Activated T-helper 2 cell treated with anti-CD3 and anti-CD28 coated beads, Interferon-gamma antibody, Interleukin-2, Interleukin-4, amounts not matched to agents 10 μg/mL and 5 μg/mL and 100 μg/mL, durations not matched to agents 14 hours and 24 hours and 36 hours (primary cell): ENCODE measurements around the gene KIF3B. TPM values are rescaled to one million over a fixed set of nuclear protein-coding genes. Genes with fewer than 3 reads are reported as not detected.
A peak's percentile ranks its signal among the peaks of the same experiment; 100 is the strongest.
"Not testable (repeated sequence)": the region's sequence is repeated elsewhere in the genome, so short reads cannot be mapped to it uniquely, and the experiment has no call there.

Experiments used
- DNase-seq: peaks from one replicate; pipeline ENCODE4 v3.0.0; 2021; ENCODE audit warnings: low spot score
- H3K27ac Mint-ChIP-seq: one replicate; pipeline ENCODE4 v1.8.0; 2021; ENCODE audit warnings: mixed read lengths
- H3K27me3 Mint-ChIP-seq: one replicate; pipeline ENCODE4 v1.8.0; 2021; ENCODE audit warnings: low read depth, mixed read lengths
- H3K36me3 Mint-ChIP-seq: one replicate; pipeline ENCODE4 v1.8.0; 2021; ENCODE audit warnings: low read depth, mixed read lengths
- H3K4me1 Mint-ChIP-seq: one replicate; pipeline ENCODE4 v1.8.0; 2021; ENCODE audit warnings: low read depth, mixed read lengths
- H3K4me3 Mint-ChIP-seq: one replicate; pipeline ENCODE4 v1.8.0; 2021; ENCODE audit warnings: low read depth, mild to moderate bottlenecking, moderate library complexity, mixed read lengths
- H3K9me3 Mint-ChIP-seq: one replicate; pipeline ENCODE4 v1.8.0; 2021; ENCODE audit warnings: mixed read lengths
- intact Hi-C: fragments of 100-400 bp; cut with micrococcal nuclease; formaldehyde crosslinking; loops from one replicate; pipeline ENCODE4 v1.15.1; 2023
- total RNA-seq: library from RNA; stranded (reverse); gene quantifications from 2 replicates; pipeline ENCODE4 v1.2.3, GENCODE V29; 2022

Gene KIF3B
- total RNA-seq, 1 donor from 2014 or later = 42.2 TPM

DNA sequence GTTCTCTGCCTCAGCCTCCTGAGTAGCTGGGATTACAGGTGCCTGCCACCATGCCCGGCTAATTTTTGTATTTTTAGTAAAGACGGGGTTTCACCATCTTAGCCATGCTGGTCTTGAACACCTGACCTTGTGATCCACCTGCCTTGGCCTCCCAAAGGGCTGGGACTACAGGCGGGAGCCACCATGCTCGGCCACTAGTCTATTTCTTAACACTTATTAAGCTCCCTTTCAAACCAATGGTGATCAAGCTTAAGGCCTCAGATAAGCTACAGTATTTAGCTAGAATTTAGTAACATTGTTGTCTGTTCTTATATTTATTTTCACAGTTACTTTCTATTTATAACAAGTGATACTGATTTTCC lies 11.8 kb downstream of the KIF3B start:
- peaks cover 51% of the 10 kb centered on the region for H3K4me1 Mint-ChIP-seq
- H3K36me3 Mint-ChIP-seq = peaks cover 47% of the 10 kb centered on the region
- intact Hi-C loops, H3K27me3 Mint-ChIP-seq, DNase-seq, H3K4me3 Mint-ChIP-seq, H3K9me3 Mint-ChIP-seq: not testable (repeated sequence)
- peak overlapping the region; percentile 44 for H3K27ac Mint-ChIP-seq

DNA sequence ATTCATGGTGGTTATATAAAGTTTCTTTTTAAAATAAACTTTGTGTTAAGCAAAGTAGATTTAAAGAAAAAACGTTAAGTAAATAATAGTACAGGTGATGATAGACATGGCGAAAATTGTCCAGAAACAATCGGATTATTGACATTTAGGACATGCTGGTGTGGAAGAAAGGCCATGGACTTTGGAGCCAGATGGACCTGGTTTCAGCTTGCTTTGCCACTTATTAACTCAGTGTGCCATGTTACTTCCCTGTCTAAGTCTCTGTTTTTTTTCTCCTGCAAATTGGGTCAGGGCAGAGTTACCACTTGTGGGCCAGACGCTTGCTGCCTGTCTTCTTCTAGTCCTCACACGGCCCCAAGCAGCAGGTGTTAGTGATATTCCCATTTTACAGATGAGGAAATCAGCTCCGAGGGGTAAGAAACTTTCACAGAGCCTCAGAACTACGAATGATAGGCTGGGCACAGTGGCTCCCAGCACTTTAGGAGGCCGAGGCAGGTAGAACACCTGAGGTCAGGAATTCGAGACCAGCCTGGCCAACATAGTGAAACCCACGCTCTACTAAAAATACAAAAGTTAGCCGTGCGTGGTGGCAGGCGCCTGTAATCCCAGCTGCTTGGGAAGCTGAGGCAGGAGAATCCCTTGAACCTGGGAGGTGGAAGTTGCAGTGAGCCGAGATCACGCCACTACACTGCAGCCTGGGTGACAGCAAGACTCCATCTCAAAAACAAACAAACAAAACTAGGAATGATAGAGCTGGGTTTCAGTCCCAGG lies 12.4 kb downstream of the KIF3B start:
- DNase-seq = no peak
- no peaks in the 10 kb centered on the region for H3K27me3 Mint-ChIP-seq
- peak overlapping the region; percentile 42 for H3K27ac Mint-ChIP-seq
- no peak overlapping the region for H3K4me3 Mint-ChIP-seq
- peaks cover 51% of the 10 kb centered on the region for H3K4me1 Mint-ChIP-seq
- peaks cover 41% of the 10 kb centered on the region for H3K36me3 Mint-ChIP-seq
- H3K9me3 Mint-ChIP-seq = no peaks in the 10 kb centered on the region
- intact Hi-C loops = no loop called here

DNA sequence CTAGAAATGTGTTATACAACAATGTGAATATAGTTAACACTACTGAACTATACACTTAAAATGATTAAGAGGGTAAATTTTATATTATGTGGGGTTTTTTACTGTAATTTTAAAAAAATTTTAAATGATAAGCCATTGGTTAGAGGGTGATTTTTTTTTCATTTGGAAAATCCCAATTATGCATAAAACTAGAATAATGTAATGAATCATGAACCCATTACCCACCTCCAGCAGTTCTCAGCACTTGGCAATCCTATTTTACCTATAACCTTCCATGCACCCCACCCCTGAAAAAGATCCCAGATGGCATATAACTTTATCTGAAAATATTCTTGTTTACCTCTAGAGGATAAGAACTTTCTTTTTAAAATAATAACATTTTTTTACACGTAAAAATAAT lies 13.7 kb downstream of the KIF3B start:
- H3K27me3 Mint-ChIP-seq = no peaks in the 10 kb centered on the region
- H3K9me3 Mint-ChIP-seq = no peaks in the 10 kb centered on the region
- peak overlapping the region; percentile 77 for H3K27ac Mint-ChIP-seq
- peaks cover 38% of the 10 kb centered on the region for H3K36me3 Mint-ChIP-seq
- no peak overlapping the region for H3K4me3 Mint-ChIP-seq
- intact Hi-C loops = no loop called here
- peaks cover 40% of the 10 kb centered on the region for H3K4me1 Mint-ChIP-seq
- DNase-seq = no peak

DNA sequence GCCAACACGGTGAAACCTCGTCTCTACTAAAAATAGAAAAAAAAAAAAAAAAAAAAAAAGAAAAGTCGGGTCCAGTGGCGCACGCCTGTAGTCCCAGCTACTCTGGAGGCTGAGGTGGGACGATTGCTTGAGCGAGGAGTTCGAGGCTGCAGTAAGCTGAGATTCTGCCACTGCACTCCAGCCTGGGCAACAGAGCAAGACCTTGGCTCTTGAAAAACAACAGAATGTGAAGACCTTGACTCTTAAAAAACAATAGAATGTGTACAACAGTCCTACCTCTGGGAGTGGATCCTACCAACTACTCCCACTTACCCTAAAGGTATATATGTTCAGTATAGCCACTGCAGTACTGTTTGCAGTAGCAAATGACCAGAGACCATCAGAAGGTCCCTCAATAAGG lies 15.1 kb downstream of the KIF3B start:
- H3K27me3 Mint-ChIP-seq = no peaks in the 10 kb centered on the region
- no peak for DNase-seq
- no peak overlapping the region for H3K27ac Mint-ChIP-seq
- peaks cover 38% of the 10 kb centered on the region for H3K36me3 Mint-ChIP-seq
- no peaks in the 10 kb centered on the region for H3K9me3 Mint-ChIP-seq
- no peak overlapping the region for H3K4me3 Mint-ChIP-seq
- intact Hi-C loops = no loop called here
- H3K4me1 Mint-ChIP-seq = peaks cover 38% of the 10 kb centered on the region

DNA sequence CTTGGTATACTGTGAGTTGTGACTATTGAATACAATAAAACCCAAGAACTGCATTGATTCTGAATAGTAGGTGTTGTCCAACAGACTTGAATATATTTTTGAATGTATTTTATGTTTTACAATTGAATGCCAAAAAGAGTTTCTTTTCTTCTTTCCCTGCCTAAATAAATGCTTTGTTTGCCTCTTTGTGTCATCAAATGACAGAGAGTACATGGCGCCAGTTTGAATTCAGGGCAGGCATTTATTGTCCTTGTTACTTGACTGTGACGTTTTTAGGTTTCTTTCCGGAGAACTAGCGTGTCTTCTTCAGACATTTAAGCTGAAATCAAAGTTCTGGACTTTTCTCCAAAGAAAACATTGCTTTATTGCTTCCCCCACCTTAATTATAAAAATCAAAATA lies 16.6 kb downstream of the KIF3B start:
- Mint-ChIP-seq H3K36me3 (peaks cover 29% of the 10 kb centered on the region), H3K4me3 (no peak overlapping the region), H3K4me1 (peaks cover 41% of the 10 kb centered on the region), H3K9me3 (no peaks in the 10 kb centered on the region), H3K27me3 (no peaks in the 10 kb centered on the region), H3K27ac (no peak overlapping the region)
- intact Hi-C loops = no loop called here
- no peak for DNase-seq

DNA sequence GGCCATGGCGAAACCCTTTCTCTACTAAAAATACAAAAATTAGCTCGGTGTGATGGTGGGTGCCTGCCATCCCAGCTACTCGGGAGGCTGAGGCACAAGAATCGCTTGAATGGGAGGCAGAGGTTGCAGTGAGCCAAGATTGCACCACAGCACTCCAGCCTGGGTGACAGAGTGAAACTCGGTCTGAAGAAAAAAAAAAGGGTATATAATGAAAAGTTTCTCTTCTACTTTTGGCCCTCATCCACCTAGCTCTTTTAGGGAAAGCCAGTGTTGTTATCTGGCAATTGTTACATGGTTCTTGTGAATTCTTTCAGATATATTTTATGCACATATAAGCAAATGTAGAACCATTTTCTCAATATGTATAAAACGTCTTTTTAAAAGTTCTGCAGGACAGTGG lies 19.0 kb downstream of the KIF3B start:
- no peaks in the 10 kb centered on the region for H3K27me3 Mint-ChIP-seq
- peaks cover 9% of the 10 kb centered on the region for H3K36me3 Mint-ChIP-seq
- H3K9me3 Mint-ChIP-seq = no peaks in the 10 kb centered on the region
- no peak overlapping the region for H3K27ac Mint-ChIP-seq
- no peak for DNase-seq
- peaks cover 35% of the 10 kb centered on the region for H3K4me1 Mint-ChIP-seq
- no peak overlapping the region for H3K4me3 Mint-ChIP-seq
- intact Hi-C loops = no loop called here

DNA sequence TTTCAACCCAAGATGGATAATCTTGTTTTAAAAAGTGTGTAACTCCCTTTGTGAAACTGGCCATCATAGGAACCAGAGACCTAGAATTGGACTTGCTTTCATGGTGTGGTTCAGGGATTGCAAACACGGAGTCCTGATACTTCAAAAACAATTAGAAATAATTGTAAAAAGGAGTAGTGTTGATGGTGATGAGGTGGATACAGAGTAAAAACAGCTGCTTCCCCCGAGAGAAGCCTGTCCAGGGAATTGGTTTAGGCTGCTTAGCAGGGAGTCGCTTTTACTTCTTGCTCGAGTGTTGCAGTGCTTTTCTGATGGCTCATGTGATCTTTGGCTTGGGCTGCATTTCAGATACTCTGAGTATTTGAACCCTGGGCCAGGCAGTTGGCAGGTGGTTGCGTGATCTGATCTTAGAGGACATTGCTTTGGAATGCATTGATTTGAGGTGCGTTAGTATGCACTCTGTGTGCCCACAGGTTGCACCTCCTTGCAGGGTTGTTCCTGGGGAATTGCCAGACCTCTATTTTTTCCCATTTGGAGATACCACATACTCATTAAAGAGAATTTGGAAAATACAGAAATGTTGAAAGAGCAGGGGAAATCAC lies 19.5 kb downstream of the KIF3B start:
- H3K4me3 Mint-ChIP-seq = no peak overlapping the region
- peak overlapping the region; percentile 26 for H3K27ac Mint-ChIP-seq
- no peaks in the 10 kb centered on the region for H3K27me3 Mint-ChIP-seq
- no peaks in the 10 kb centered on the region for H3K9me3 Mint-ChIP-seq
- no peak for DNase-seq
- intact Hi-C loops = no loop called here
- peaks cover 40% of the 10 kb centered on the region for H3K4me1 Mint-ChIP-seq
- peaks cover 14% of the 10 kb centered on the region for H3K36me3 Mint-ChIP-seq

DNA sequence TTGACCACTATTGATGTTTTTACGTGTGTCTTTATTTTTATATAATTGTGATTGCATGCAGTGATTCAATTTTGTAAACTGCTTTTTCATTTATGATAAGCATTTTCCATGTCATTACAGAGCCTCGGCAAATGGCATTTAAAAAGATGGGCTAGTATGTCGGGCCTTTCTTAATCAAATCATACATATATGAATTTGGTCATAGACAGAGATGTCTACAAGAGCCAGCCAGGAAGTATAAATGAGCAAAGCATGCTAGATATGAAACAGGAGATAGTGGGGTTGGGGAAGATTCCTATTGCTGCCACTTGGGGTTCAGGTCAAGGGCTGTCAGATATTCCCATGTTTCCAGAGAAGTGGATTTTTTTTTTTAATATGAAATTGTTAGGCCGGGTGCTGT lies 20.0 kb downstream of the KIF3B start:
- Mint-ChIP-seq H3K27me3 (no peaks in the 10 kb centered on the region), H3K4me1 (peaks cover 46% of the 10 kb centered on the region), H3K36me3 (peaks cover 16% of the 10 kb centered on the region), H3K9me3 (no peaks in the 10 kb centered on the region), H3K27ac (no peak overlapping the region), H3K4me3 (no peak overlapping the region)
- DNase-seq = no peak
- intact Hi-C loops = no loop called here

DNA sequence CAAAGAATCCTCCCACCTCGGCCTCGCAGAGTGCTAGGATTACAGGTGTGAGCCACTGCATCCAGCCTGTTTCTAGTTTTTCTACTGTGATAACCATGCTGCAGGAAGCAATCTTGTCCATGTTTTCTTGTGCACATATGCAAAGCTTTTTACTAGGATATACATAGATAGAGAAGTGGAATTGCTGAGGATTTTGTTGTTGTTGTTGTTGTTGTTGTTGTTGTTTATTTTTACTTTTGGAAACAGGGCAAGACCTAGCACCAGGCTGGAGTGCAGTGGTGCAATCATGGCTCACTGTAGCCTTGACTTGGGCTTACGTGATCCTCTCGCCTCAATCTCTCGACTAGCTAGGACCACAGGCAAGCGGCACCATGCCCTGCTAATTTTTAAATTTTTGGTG lies 23.2 kb downstream of the KIF3B start:
- Mint-ChIP-seq H3K36me3 (peaks cover 22% of the 10 kb centered on the region), H3K4me1 (peaks cover 47% of the 10 kb centered on the region), H3K27ac (peak overlapping the region; percentile 38), H3K9me3 (no peaks in the 10 kb centered on the region), H3K27me3 (no peaks in the 10 kb centered on the region), H3K4me3 (no peak overlapping the region)
- DNase-seq = no peak
- intact Hi-C loops = loop anchor here (5.0 kb wide), 1 partner anchor 98 kb away; no protein-coding TSS in a partner anchor

DNA sequence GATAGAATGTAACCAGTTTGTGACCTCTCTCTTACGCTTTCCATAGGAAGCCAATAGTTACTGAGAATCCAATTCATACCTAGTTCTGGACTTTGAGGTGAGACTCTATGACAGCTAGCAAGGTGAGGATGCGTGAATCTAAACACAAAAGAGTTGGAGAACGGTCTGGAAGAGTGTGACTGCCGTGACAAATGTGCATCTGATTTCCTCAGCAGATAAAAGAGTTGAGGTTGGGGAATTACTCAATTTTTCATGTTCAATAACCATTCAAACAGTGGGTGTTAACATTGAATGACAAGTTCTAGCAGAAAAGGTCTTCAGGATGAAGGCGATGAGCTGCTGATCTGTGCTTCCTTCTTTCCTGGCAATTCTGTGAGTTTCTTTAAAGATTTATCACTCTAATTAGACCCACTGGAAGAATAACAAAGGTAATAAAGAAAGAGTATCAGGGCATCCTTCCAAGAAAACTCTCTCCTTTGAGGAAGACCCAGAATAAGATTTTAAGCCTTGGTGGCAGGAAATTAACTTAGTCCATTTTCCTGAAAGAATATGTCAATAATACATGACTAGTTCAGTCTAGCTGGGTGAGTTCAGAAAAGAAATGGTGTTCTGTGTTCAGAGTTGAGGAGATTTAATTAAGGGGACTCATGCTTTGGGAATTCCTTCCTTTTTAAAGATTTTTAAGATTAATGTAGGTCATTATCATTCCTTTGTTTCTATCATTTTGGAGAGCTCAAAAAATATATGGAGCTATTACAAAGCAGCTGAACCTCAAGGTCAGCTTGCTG lies 24.5 kb downstream of the KIF3B start:
- H3K27ac Mint-ChIP-seq = peak overlapping the region; percentile 76
- peak overlapping the region; percentile 47 for H3K4me3 Mint-ChIP-seq
- intact Hi-C loops = loop anchor here (2.0 to 5.0 kb wide), 2 partner anchors 17 to 100 kb away; no protein-coding TSS in a partner anchor
- peaks cover 43% of the 10 kb centered on the region for H3K4me1 Mint-ChIP-seq
- peaks cover 23% of the 10 kb centered on the region for H3K36me3 Mint-ChIP-seq
- no peaks in the 10 kb centered on the region for H3K9me3 Mint-ChIP-seq
- H3K27me3 Mint-ChIP-seq = no peaks in the 10 kb centered on the region
- no peak for DNase-seq

DNA sequence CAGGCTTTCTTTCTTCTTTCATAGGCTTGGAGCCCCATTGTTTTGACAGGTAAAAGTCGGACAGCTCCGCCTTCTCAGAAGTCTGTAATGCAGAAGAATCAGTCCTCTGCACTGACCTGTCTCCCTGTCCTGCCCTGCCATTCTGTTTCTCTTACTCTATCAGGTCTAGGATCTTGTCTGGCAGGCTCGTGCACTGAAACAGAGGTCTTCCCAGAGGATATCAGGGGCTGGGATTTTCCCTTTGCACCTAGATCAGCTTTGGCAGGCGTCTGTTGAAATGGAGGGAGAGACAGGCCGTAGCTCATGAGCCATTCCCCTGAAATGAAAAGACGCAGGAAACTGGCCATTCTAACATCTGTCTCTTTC lies 25.0 kb downstream of the KIF3B start:
- DNase-seq = no peak
- H3K4me1 Mint-ChIP-seq = peaks cover 37% of the 10 kb centered on the region
- H3K36me3 Mint-ChIP-seq = peaks cover 25% of the 10 kb centered on the region
- intact Hi-C loops = loop anchor here (2.0 to 5.0 kb wide), 2 partner anchors 18 to 100 kb away; no protein-coding TSS in a partner anchor
- no peak overlapping the region for H3K4me3 Mint-ChIP-seq
- peak overlapping the region; percentile 76 for H3K27ac Mint-ChIP-seq
- no peaks in the 10 kb centered on the region for H3K9me3 Mint-ChIP-seq
- H3K27me3 Mint-ChIP-seq = no peaks in the 10 kb centered on the region

DNA sequence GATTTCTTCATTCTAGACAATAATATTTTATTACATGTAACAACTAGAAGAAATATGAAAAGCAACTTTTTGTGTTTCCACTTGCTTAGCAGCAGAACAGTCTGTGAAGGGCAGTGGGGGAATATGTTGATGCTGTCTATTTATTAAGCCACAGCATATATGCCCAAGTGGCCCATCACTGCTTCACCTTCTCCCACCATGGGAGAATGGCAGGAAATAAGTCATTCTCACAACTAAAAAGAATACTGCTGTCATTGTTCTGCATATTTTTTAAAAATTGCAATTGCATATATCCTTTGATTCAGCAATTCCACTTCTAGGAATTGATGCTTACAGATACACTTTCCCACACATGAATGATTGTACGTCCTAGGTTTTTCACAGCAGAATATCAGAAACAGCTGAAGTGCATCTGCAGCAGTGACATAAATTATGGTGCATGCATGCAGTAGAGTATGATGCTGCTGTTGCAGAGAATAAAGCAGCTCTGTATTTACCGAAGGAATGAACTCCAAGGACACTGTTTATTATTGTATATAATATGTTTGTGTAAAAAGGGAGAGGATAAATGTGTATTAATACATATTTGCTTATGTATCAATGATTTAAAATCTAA lies 26.8 kb downstream of the KIF3B start:
- H3K27me3 Mint-ChIP-seq = no peaks in the 10 kb centered on the region
- intact Hi-C loops = loop anchor here (5.0 kb wide), 1 partner anchor 102 kb away; no protein-coding TSS in a partner anchor
- DNase-seq = no peak
- no peak overlapping the region for H3K4me3 Mint-ChIP-seq
- no peak overlapping the region for H3K27ac Mint-ChIP-seq
- peaks cover 25% of the 10 kb centered on the region for H3K36me3 Mint-ChIP-seq
- peaks cover 32% of the 10 kb centered on the region for H3K4me1 Mint-ChIP-seq
- H3K9me3 Mint-ChIP-seq = no peaks in the 10 kb centered on the region
